Coronary artery (tissue), 2 donors: ENCODE results near the gene NRIP3.

Experiments used
- DNase-seq: peaks from one replicate; pipeline ENCODE4 v3.0.0-alpha.2; 2017; ENCODE audit warnings: low spot score
- H3K27ac ChIP-seq, 2 donors: fragments of 200-600 bp; sonication (generic); one replicate each; pipeline ENCODE4 v1.5.1; 2016 to 2019
- H3K4me3 ChIP-seq: fragments of 200-600 bp; sonication (generic); 2 replicates; pipeline ENCODE4 v1.5.1; 2016; ENCODE audit warnings: mild to moderate bottlenecking, moderate library complexity
- TF ChIP-seq, protein P1 (sequence below): fragments of 200-600 bp; sonication (generic); IDR thresholded peaks from one replicate; pipeline ENCODE4 v1.5.1; 2019; ENCODE audit warnings: antibody characterized with exemption

NRIP3 gene

DNA sequence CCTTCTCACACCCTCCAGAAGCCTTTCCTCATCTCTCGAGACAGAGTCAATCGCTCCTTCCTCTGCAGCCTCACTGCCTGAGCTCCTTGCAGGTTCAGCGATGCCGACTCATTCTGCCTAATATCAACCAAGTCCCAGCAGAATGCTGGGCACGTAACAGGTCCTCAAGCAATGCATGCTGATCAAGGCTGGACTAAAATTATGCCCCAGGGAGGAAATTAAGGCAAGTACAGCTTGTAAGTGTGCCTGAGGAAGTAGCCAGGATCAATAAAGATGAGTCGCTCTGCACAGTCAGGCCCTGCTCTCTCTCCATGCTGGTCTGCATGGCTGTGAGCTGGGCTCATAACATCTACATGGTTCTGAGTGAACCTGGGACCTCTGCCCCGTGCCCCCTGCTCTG is 25.6 kb upstream of the NRIP3 start:
- no peak for DNase-seq
- Histone ChIP-seq H3K4me3 (no peak overlapping the region), H3K27ac (no peak overlapping the region)
- TF ChIP-seq, protein P1, sequence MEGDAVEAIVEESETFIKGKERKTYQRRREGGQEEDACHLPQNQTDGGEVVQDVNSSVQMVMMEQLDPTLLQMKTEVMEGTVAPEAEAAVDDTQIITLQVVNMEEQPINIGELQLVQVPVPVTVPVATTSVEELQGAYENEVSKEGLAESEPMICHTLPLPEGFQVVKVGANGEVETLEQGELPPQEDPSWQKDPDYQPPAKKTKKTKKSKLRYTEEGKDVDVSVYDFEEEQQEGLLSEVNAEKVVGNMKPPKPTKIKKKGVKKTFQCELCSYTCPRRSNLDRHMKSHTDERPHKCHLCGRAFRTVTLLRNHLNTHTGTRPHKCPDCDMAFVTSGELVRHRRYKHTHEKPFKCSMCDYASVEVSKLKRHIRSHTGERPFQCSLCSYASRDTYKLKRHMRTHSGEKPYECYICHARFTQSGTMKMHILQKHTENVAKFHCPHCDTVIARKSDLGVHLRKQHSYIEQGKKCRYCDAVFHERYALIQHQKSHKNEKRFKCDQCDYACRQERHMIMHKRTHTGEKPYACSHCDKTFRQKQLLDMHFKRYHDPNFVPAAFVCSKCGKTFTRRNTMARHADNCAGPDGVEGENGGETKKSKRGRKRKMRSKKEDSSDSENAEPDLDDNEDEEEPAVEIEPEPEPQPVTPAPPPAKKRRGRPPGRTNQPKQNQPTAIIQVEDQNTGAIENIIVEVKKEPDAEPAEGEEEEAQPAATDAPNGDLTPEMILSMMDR = no peak

DNA sequence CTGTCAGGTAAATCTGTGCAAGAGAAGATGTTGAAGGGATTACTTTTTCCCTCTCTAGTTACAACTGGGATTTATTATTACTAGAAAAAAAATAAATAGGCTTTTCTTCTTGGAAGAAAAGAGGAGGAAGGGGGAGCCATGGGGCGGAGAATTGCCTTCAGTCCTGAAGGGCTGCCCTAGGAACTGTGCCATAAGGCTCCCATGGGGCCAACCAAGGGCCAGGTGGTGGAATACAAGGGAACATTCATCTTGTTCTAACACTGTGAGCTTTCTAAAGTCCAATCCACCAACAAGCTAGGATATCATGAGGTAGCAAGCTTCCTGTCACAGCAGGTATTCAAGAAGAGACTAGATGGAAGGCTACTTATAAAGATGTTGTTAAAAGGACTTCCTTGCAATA is 24.8 kb upstream of the NRIP3 start:
- TF ChIP-seq, protein P1 = no peak
- DNase-seq = no peak
- Histone ChIP-seq H3K27ac (no peak overlapping the region), H3K4me3 (no peak overlapping the region)

DNA sequence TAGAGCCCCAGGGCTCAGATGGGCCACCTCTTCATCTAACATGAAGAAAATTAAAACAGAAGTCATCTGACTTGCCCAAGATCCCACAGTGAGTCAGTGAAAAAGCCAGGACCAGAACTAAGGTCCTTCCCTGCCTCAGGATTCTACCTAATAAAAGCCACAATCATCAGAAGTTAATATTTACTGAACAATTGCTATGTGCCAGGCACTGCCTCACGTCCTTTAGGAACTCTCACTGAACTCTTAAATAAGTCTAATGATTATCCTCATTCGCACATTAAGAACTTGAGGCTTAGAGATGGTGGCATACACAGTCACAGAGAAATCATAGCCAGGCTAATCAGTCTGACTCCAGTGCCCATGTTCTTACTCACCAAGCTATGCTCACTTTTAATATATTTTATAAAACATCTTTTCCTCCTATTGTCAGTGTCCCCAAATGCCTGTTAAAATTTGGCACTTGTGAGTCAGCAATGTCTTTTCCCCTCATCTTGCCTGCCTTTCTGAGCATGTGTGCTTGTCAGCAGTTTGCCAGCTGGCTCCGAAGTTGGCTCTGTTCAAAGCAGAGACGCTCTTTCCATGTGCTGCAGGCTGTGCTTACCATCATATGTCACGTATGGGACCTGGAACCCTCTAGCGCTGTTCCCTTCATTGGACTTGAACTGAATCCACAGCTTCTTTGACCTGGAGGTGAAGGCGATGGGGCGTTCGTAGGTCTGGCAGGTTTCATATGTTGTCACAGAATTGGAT is 21.5 kb upstream of the NRIP3 start:
- H3K4me3 ChIP-seq = no peak overlapping the region
- H3K27ac ChIP-seq = no peak overlapping the region
- no peak for DNase-seq
- TF ChIP-seq, protein P1 = no peak

DNA sequence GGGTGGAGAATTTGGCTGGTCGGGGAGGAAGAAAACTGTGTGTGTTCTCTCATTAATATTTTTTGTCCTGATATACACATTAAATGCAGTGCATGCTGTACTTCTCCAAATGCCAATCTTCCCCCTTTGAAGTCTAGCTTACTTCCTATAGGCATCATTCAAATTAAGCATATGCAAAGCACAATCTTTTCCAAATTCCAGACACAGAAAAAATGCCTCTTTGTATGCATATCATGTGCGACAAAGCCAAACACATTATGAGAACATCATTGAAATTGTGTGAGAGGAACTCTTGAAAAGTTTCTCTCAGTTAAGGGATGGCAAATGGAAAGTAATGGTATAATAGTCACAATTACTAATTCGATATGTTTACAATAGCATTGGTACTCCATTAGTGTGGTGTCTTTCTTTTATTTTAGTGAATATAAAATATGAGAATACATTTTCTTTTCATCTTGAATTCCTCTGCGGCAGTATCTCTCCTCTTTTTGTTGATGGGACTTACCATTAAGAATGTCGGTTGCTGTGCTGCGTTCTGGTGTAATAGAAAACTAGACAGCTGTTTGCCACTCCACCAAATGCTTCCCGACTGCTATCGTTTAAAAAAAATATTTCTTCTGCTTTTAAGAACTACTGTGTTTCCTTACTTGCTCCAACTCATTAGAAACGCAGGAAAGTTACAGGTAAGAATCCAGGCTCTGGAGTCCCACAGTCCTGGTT is 19.3 kb upstream of the NRIP3 start:
- TF ChIP-seq, protein P1 = no peak

DNA sequence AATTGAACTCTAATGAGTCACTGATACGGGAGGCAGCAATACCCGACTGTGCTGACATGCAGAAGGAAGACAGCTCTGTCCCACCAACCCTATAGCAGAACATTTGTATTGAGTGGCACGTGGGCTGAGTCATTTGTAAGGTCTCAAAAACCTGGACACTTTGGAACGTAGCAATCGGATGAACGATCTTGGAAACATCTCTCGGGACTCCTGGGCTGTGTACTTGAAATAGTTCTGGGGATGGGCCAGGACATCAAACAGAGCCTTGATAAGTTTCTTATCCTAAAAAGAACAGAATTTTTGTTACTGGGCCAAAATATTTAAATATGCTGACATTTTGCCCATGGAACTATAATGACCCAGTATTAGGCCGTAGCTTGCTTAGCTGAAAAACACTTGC is 17.1 kb upstream of the NRIP3 start:
- DNase-seq = no peak
- Histone ChIP-seq H3K27ac (no peak overlapping the region), H3K4me3 (no peak overlapping the region)
- TF ChIP-seq, protein P1 = no peak

More for the DNA sequence above, 19.3 kb upstream of the NRIP3 start:
- Histone ChIP-seq H3K4me3 (no peak overlapping the region), H3K27ac (no peak overlapping the region)
- DNase-seq = no peak

DNA sequence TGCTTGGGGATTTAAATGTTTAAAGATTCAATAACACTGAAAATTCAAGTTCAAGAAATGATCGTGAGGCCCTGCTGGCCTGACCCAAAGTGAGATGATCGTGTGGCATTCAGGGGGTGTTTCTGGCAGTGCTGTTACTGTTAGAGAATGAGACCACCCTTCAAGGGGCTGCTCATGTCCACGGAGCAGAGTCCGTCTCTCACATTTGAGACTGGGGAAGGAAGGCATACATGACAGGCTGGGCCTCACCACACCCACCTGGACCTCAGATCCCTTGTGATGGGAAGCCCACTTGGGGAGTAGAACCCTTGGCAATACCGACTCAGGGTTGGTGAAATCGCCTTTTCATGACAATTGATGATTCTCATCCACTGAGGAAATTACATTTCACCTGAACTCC is 16.1 kb upstream of the NRIP3 start:
- H3K27ac ChIP-seq = no peak overlapping the region
- H3K4me3 ChIP-seq = no peak overlapping the region
- TF ChIP-seq, protein P1 = no peak
- no peak for DNase-seq

DNA sequence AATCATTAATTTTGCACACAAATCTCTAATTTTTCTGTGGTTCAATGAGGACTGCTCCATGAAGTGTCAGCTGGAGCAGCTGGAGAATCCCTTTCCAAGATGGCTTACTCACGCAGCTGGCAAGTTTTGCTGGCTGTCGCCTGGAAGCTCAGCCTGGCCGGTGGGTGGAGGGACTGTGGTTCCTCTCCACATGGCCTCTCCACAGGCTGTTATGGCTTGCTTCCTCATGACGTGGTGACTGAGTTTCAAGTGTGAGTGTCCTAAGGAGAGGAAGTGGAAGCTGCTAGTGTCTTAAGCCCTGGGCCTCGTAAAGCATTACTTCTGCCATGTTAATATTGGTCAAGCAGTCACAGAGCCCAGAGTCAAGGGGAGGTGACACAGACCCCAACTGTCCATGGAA is 14.0 kb upstream of the NRIP3 start:
- H3K4me3 ChIP-seq = no peak overlapping the region
- TF ChIP-seq, protein P1 = no peak
- peak; percentile 79 for DNase-seq
- no peak overlapping the region for H3K27ac ChIP-seq
